Measurements from ENCODE around the gene UBR4. TPM values are rescaled to one million over a fixed set of nuclear protein-coding genes. Genes with fewer than 3 reads are reported as not detected.

Gene UBR4
- total RNA-seq, 1 experiment from 2014 or later, result 126 TPM

DNA sequence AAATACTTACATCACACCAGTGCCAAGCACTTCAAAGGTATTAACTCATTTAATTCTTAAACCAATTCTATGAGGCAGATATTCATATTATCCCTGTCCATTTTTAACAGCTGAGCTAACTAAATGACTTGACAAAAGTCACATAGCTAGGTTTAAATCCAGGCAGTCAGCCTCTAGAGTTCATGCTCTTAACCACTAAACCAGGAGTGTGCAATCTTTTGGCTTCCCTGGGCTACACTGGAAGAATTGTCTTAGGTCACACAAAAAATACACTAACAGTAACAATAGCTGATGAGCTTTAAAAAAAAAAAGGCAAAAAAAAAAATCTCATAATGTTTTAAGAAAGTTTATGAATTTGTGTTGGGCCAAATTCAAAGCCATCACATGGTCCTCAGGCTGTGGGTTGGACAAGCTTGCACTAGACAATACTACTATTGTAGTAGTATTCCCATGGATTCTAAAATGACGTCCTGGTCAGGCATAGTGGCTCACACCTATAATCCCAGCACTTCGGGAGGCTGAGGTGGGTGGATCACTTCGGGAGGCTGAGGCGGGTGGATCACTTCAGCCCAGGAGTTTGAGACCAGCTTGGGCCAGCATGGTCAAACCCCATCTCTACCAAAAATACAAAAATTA is 10.0 kb downstream of the UBR4 start:
- intact Hi-C loops (cut with micrococcal nuclease; ENCODE audit: unreplicated experiment) (no loop called here), in situ Hi-C loops (cut with HindIII; ENCODE audit: low pct_unique_long_range_greater_than_20kb, low sequenced_read_pairs) (no loop called here)
- DNase-seq (ENCODE audit: low read depth, low spot score) (no peak), ATAC-seq (no peak)
- Histone ChIP-seq H3K36me3 (ENCODE audit: control insufficient read depth, insufficient read depth, low read length) (peaks cover 26% of the 10 kb centered on the region), H3K4me1 (ENCODE audit: control insufficient read depth, insufficient read depth, low read length) (peaks cover 8% of the 10 kb centered on the region), H3K27me3 (ENCODE audit: control insufficient read depth, insufficient read depth, low read length) (no peaks in the 10 kb centered on the region), H3K27ac (ENCODE audit: low read length) (no peak overlapping the region), H3K9me3 (ENCODE audit: control insufficient read depth, insufficient read depth, low read depth, low read length) (no peaks in the 10 kb centered on the region), H3K4me3 (ENCODE audit: low read depth in 2 of 2, low read length in 2 of 2) (no peak overlapping the region)
- CTCF ChIA-PET, result no interaction called here
- POLR2A ChIA-PET, result interaction anchor here (0.6 kb wide), 2 partner anchors 9 to 156 kb away, joined by 5 to 7 read pairs; no protein-coding TSS in a partner anchor
- no TSS peak for BruUV-seq (replicated peaks)
- TF ChIP-seq, protein P1, sequence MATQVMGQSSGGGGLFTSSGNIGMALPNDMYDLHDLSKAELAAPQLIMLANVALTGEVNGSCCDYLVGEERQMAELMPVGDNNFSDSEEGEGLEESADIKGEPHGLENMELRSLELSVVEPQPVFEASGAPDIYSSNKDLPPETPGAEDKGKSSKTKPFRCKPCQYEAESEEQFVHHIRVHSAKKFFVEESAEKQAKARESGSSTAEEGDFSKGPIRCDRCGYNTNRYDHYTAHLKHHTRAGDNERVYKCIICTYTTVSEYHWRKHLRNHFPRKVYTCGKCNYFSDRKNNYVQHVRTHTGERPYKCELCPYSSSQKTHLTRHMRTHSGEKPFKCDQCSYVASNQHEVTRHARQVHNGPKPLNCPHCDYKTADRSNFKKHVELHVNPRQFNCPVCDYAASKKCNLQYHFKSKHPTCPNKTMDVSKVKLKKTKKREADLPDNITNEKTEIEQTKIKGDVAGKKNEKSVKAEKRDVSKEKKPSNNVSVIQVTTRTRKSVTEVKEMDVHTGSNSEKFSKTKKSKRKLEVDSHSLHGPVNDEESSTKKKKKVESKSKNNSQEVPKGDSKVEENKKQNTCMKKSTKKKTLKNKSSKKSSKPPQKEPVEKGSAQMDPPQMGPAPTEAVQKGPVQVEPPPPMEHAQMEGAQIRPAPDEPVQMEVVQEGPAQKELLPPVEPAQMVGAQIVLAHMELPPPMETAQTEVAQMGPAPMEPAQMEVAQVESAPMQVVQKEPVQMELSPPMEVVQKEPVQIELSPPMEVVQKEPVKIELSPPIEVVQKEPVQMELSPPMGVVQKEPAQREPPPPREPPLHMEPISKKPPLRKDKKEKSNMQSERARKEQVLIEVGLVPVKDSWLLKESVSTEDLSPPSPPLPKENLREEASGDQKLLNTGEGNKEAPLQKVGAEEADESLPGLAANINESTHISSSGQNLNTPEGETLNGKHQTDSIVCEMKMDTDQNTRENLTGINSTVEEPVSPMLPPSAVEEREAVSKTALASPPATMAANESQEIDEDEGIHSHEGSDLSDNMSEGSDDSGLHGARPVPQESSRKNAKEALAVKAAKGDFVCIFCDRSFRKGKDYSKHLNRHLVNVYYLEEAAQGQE (IDR thresholded peaks at IDR 0.05; ENCODE audit: insufficient read depth in 1 of 2, low read depth in 2 of 2, low read length in 1 of 2), result no peak
- TF ChIP-seq, protein P2, sequence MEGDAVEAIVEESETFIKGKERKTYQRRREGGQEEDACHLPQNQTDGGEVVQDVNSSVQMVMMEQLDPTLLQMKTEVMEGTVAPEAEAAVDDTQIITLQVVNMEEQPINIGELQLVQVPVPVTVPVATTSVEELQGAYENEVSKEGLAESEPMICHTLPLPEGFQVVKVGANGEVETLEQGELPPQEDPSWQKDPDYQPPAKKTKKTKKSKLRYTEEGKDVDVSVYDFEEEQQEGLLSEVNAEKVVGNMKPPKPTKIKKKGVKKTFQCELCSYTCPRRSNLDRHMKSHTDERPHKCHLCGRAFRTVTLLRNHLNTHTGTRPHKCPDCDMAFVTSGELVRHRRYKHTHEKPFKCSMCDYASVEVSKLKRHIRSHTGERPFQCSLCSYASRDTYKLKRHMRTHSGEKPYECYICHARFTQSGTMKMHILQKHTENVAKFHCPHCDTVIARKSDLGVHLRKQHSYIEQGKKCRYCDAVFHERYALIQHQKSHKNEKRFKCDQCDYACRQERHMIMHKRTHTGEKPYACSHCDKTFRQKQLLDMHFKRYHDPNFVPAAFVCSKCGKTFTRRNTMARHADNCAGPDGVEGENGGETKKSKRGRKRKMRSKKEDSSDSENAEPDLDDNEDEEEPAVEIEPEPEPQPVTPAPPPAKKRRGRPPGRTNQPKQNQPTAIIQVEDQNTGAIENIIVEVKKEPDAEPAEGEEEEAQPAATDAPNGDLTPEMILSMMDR (IDR thresholded peaks at IDR 0.05), result no peak
- TF ChIP-seq TCF7L2 (IDR thresholded peaks at IDR 0.05; ENCODE audit: low read depth, low read length) (no peak), SIN3A (IDR thresholded peaks at IDR 0.05; ENCODE audit: borderline replicate concordance, insufficient read depth, low read depth, low read length) (no peak), POLR2AphosphoS5 (IDR thresholded peaks at IDR 0.05; ENCODE audit: low read depth, low read length) (no peak)

DNA sequence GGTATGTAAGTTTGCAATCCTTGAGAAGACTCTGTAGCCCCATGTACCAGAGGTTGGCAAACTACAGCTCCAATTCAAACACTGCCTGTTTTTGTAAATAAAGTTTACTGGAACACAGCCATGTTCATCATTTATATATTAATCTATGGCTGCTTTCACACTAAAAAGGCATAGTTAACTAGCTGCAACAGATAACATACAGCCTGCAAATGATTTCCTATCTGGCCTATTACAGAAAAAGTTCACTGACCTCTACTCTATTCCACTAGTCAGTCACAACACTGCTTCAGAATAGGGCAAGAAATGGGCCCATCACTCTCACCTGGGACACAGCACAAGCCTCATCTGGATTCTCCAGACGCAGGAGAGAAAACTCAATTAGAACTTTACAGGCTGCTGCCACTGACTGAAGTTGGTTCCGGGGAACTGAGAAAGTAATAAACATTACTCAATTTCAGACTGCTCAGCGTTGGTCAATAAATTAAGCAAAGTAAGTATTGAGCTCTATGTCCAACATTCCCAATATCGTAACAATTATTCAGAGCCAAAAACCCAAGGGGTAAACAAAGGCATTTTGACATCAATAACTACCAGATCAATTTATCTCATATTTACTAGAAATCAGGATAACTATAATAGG is 10.6 kb downstream of the UBR4 start:
- intact Hi-C loops (cut with micrococcal nuclease; ENCODE audit: unreplicated experiment) (no loop called here), in situ Hi-C loops (cut with HindIII; ENCODE audit: low pct_unique_long_range_greater_than_20kb, low sequenced_read_pairs) (no loop called here)
- ATAC-seq, result no peak
- H3K27me3 ChIP-seq (ENCODE audit: control insufficient read depth, insufficient read depth, low read length), result no peaks in the 10 kb centered on the region
- CTCF ChIA-PET, result no interaction called here
- no peak overlapping the region for H3K27ac ChIP-seq (ENCODE audit: low read length)
- BruUV-seq (replicated peaks), result no TSS peak
- no peaks in the 10 kb centered on the region for H3K9me3 ChIP-seq (ENCODE audit: control insufficient read depth, insufficient read depth, low read depth, low read length)
- peaks cover 3% of the 10 kb centered on the region for H3K4me1 ChIP-seq (ENCODE audit: control insufficient read depth, insufficient read depth, low read length)
- no peak for DNase-seq (ENCODE audit: low read depth, low spot score)
- no peak for TF ChIP-seq SIN3A (IDR thresholded peaks at IDR 0.05; ENCODE audit: borderline replicate concordance, insufficient read depth, low read depth, low read length)
- TF ChIP-seq, protein P2 (IDR thresholded peaks at IDR 0.05), result no peak
- no peak for TF ChIP-seq POLR2AphosphoS5 (IDR thresholded peaks at IDR 0.05; ENCODE audit: low read depth, low read length)
- TF ChIP-seq, protein P1 (IDR thresholded peaks at IDR 0.05; ENCODE audit: insufficient read depth in 1 of 2, low read depth in 2 of 2, low read length in 1 of 2), result no peak
- no peak for TF ChIP-seq TCF7L2 (IDR thresholded peaks at IDR 0.05; ENCODE audit: low read depth, low read length)
- POLR2A ChIA-PET, result interaction anchor here (0.6 kb wide), 2 partner anchors 10 to 157 kb away, joined by 5 to 7 read pairs; no protein-coding TSS in a partner anchor
- peaks cover 26% of the 10 kb centered on the region for H3K36me3 ChIP-seq (ENCODE audit: control insufficient read depth, insufficient read depth, low read length)
- H3K4me3 ChIP-seq (ENCODE audit: low read depth in 2 of 2, low read length in 2 of 2), result no peak overlapping the region

Measured in Panc1 (cell line).